GM12873 (cell line): Measurements from ENCODE around the gene PIAS1.

Source experiments
- TF ChIP-seq, protein P1 (sequence below): IDR thresholded peaks from 2 replicates; pipeline ENCODE4 v1.5.1; 2012; ENCODE audit warnings: low read depth, mild to moderate bottlenecking, moderate library complexity, low read length, control low read depth; ENCODE audit not compliant: insufficient read depth; ENCODE audit errors: missing control alignments

PIAS1 gene

GRCh38 chr15:68091743-68092142, 37.6 kb downstream of the PIAS1 start:
- TF ChIP-seq, protein P1, sequence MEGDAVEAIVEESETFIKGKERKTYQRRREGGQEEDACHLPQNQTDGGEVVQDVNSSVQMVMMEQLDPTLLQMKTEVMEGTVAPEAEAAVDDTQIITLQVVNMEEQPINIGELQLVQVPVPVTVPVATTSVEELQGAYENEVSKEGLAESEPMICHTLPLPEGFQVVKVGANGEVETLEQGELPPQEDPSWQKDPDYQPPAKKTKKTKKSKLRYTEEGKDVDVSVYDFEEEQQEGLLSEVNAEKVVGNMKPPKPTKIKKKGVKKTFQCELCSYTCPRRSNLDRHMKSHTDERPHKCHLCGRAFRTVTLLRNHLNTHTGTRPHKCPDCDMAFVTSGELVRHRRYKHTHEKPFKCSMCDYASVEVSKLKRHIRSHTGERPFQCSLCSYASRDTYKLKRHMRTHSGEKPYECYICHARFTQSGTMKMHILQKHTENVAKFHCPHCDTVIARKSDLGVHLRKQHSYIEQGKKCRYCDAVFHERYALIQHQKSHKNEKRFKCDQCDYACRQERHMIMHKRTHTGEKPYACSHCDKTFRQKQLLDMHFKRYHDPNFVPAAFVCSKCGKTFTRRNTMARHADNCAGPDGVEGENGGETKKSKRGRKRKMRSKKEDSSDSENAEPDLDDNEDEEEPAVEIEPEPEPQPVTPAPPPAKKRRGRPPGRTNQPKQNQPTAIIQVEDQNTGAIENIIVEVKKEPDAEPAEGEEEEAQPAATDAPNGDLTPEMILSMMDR: no peak

DNA sequence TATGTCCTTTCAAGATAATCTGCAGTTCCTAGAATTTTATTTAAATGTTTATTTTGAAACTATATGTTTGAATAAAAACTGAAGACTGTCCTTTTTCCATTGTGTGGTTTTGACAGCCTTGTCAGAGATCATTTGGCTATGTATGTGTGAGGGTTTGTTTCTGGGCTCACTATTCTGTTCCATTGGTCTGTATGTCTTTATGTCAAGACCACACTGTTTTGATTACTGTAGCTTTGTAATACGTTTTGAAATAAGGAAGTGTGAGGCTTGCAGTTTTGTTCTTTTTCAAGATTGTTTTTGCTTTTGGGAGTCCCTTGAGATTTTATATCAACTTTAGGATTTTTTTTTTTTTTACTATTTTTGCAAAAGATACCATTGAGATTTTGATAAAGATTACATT, 42.0 kb downstream of the PIAS1 start:
- TF ChIP-seq, protein P1: no peak

DNA sequence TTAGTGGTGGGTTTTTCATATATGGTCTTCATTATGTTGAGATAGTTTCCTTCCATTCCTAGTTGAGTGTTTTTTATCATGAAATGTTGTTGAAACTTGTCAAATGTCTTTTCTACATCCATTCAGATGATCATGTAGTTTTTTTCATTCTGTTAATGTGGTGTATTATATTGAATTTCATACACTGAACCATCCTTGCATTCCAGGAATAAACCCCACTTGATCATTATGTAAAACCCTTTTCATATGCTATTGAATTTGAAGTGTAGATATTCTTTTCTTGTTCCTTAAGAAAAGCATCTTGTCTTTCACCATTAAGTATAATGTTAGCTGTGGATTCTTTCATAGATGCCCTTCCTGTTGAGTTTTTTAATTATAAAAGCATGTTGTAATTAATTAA, 42.9 kb downstream of the PIAS1 start:
- TF ChIP-seq, protein P1: no peak

DNA sequence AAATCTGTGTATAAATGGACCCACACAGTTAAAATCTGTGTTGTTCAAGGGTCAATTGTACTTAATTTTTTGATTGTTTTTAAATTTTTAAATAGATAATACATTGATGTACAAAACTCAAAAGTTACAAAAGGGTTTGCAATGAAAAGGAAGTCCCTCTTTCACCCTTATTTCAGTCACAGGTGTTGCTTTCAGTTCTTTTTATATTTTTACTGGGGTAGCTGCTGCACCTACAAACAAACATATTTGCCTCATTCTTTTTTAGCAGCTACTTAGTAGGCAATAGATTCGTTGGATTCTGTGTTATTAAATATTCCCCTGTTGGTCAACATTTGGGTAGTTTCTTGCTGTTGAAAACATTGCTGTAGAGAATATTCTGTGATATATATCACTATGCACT, 44.4 kb downstream of the PIAS1 start:
- TF ChIP-seq, protein P1: no peak

DNA sequence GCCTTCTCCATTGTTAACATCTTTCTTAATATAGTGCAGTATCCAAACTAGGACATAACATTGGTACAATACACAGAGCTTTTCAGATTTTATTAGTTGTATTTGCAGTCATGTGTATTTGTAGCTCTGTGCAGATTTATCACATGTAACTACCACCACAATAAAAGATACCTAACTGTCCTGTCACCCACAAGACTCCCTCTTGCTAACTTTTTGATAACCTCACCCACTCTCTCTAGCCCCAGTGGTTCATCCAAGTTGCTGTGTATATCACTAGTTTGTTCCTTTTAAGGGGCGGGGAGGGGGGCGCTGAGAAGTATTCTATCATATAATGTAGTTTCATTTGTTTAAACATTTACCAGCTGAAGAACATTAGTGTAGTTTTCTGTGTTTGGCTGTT, 46.1 kb downstream of the PIAS1 start:
- TF ChIP-seq, protein P1: no peak

GRCh38 chr15:68103603-68104002, 49.5 kb downstream of the PIAS1 start:
- TF ChIP-seq, protein P1: no peak

- TF ChIP-seq, protein P1: no peak
Observed at GRCh38 chr15:68106656-68107055, 52.5 kb downstream of the PIAS1 start.
